BJ (cell line): ENCODE results near the gene LRRC8B. TPM values are rescaled to one million over a fixed set of nuclear protein-coding genes. Genes with fewer than 3 reads are reported as not detected.

Experiments used
- CTCF ChIA-PET: fragments of 350-600 bp; formaldehyde crosslinking; extraction: SDS; loops from one replicate; lab custom pipeline; 2021; ENCODE audit warnings: antibody characterized with exemption, inconsistent platforms; lab: Yijun Ruan, JAX
- POLR2A ChIA-PET: fragments of 300-600 bp; sonication (Branson Sonifier 250); formaldehyde crosslinking; extraction: SDS; loops from one replicate; lab custom pipeline; 2021; ENCODE audit warnings: antibody characterized with exemption; lab: Charles Lee
- DNase-seq: peaks from one replicate; pipeline ENCODE4 v3.0.0-alpha.2; 2011; ENCODE audit warnings: low read depth
- H3K27me3 ChIP-seq: 2 replicates; pipeline ENCODE4 v1.6.0; 2011; ENCODE audit warnings: low read length; ENCODE audit not compliant: control insufficient read depth, insufficient read depth
- H3K36me3 ChIP-seq: 2 replicates; pipeline ENCODE4 v1.5.1; 2011; ENCODE audit warnings: low read length; ENCODE audit not compliant: control insufficient read depth, insufficient read depth
- H3K4me3 ChIP-seq: 2 replicates; pipeline ENCODE4 v1.5.1; 2011; ENCODE audit warnings: low read depth, mild to moderate bottlenecking, control low read depth, low read length
- CTCF ChIP-seq: IDR thresholded peaks from 2 replicates; pipeline ENCODE4 v1.5.1; 2011; ENCODE audit warnings: low read depth, mild to moderate bottlenecking, control low read depth, inconsistent platforms, low read length, moderate library complexity; ENCODE audit not compliant: insufficient read depth
- polyA plus RNA-seq: library from polyadenylated mRNA; depleted of rRNA; stranded (reverse); fragments of >200 nt; gene quantifications from 2 replicates; pipeline ENCODE4 v1.2.3, GENCODE V29; 2011

LRRC8B gene
- polyA plus RNA-seq, 1 experiment = 0.22 TPM

GRCh38 chr1:89545264-89546038, 20.8 kb downstream of the LRRC8B start:
- no peaks in the 10 kb centered on the region for H3K27me3 ChIP-seq
- no peak overlapping the region for H3K4me3 ChIP-seq
- no peak for DNase-seq
- ChIA-PET POLR2A (no interaction called here), CTCF (no interaction called here)
- no peak for TF ChIP-seq CTCF
- no peaks in the 10 kb centered on the region for H3K36me3 ChIP-seq

- no peaks in the 10 kb centered on the region for H3K36me3 ChIP-seq
- H3K4me3 ChIP-seq = no peak overlapping the region
- H3K27me3 ChIP-seq = no peaks in the 10 kb centered on the region
- DNase-seq = no peak
- ChIA-PET CTCF (no interaction called here), POLR2A (no interaction called here)
- no peak for TF ChIP-seq CTCF
Measured at GRCh38 chr1:89546082-89546889, 21.7 kb downstream of the LRRC8B start.

GRCh38 chr1:89546934-89547562, 22.4 kb downstream of the LRRC8B start:
- no peak overlapping the region for H3K4me3 ChIP-seq
- H3K27me3 ChIP-seq = no peaks in the 10 kb centered on the region
- CTCF ChIA-PET = no interaction called here
- POLR2A ChIA-PET = no interaction called here
- DNase-seq = no peak
- no peaks in the 10 kb centered on the region for H3K36me3 ChIP-seq
- TF ChIP-seq CTCF = no peak

DNA sequence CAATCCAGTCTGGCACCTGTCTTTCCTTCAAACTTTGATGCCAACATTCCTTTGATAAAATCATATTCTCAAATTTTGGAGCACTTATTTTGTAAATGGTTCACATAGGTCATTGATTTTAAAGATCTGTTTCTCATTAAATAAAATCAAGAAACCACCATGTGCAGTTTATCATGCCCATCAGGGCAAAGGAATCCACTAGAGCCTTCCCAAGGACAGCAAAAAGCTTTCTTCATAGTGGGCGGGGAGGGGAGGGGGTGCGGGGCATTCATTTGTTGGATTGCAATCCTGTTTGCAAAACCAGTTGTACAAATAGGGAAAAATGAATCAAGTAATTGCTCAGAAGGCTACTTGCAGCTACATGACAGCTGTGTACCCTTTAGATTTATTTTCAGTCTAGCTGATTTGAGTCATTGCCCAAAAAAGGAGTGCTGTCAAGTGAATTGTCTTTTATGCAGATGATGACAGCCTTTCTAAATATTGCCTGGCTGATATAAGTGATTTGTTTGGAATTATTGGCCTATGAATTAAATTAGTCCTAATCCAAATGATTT, 23.0 kb downstream of the LRRC8B start:
- H3K4me3 ChIP-seq = no peak overlapping the region
- ChIA-PET POLR2A (no interaction called here), CTCF (no interaction called here)
- no peaks in the 10 kb centered on the region for H3K36me3 ChIP-seq
- H3K27me3 ChIP-seq = no peaks in the 10 kb centered on the region
- no peak for TF ChIP-seq CTCF
- no peak for DNase-seq
